Measurements from ENCODE around the gene CCL1.
A peak's percentile ranks its signal among the peaks of the same experiment; 100 is the strongest.

Gene CCL1

GRCh38 chr17:34401165-34401564, 38.1 kb upstream of the CCL1 start (continued):
- TF ChIP-seq, protein P1, sequence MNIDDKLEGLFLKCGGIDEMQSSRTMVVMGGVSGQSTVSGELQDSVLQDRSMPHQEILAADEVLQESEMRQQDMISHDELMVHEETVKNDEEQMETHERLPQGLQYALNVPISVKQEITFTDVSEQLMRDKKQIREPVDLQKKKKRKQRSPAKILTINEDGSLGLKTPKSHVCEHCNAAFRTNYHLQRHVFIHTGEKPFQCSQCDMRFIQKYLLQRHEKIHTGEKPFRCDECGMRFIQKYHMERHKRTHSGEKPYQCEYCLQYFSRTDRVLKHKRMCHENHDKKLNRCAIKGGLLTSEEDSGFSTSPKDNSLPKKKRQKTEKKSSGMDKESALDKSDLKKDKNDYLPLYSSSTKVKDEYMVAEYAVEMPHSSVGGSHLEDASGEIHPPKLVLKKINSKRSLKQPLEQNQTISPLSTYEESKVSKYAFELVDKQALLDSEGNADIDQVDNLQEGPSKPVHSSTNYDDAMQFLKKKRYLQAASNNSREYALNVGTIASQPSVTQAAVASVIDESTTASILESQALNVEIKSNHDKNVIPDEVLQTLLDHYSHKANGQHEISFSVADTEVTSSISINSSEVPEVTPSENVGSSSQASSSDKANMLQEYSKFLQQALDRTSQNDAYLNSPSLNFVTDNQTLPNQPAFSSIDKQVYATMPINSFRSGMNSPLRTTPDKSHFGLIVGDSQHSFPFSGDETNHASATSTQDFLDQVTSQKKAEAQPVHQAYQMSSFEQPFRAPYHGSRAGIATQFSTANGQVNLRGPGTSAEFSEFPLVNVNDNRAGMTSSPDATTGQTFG (tag by site-specific recombination; IDR thresholded peaks at IDR 0.05; ENCODE audit: borderline replicate concordance) = no peak
- no peak for TF ChIP-seq FEZF1 (tag by site-specific recombination; IDR thresholded peaks at IDR 0.05)
- TF ChIP-seq WT1 (tag by site-specific recombination; IDR thresholded peaks at IDR 0.05) = no peak
- TF ChIP-seq, protein P2, sequence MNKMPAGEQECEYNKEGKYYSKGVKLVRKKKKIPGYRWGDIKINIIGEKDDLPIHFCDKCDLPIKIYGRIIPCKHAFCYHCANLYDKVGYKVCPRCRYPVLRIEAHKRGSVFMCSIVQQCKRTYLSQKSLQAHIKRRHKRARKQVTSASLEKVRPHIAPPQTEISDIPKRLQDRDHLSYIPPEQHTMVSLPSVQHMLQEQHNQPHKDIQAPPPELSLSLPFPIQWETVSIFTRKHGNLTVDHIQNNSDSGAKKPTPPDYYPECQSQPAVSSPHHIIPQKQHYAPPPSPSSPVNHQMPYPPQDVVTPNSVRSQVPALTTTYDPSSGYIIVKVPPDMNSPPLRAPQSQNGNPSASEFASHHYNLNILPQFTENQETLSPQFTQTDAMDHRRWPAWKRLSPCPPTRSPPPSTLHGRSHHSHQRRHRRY (tag by site-specific recombination; IDR thresholded peaks at IDR 0.05) = no peak
- 0 out of 2 replicates have a peak, but pooled peaks have one; percentile 18 for TF ChIP-seq OSR2 (tag by site-specific recombination; IDR thresholded peaks at IDR 0.05)
- TF ChIP-seq ZNF600 (tag by site-specific recombination; IDR thresholded peaks at IDR 0.05) = no peak; the same call in 1 of the 2 replicates
- 0 out of 2 replicates have a peak, but pooled peaks have one; percentile 52 for TF ChIP-seq ZNF660 (tag by site-specific recombination; IDR thresholded peaks at IDR 0.05)
- TF ChIP-seq, protein P3, sequence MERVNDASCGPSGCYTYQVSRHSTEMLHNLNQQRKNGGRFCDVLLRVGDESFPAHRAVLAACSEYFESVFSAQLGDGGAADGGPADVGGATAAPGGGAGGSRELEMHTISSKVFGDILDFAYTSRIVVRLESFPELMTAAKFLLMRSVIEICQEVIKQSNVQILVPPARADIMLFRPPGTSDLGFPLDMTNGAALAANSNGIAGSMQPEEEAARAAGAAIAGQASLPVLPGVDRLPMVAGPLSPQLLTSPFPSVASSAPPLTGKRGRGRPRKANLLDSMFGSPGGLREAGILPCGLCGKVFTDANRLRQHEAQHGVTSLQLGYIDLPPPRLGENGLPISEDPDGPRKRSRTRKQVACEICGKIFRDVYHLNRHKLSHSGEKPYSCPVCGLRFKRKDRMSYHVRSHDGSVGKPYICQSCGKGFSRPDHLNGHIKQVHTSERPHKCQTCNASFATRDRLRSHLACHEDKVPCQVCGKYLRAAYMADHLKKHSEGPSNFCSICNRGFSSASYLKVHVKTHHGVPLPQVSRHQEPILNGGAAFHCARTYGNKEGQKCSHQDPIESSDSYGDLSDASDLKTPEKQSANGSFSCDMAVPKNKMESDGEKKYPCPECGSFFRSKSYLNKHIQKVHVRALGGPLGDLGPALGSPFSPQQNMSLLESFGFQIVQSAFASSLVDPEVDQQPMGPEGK (tag by site-specific recombination; IDR thresholded peaks at IDR 0.05) = 0 out of 2 replicates have a peak, but pooled peaks have one; percentile 30
- no peak for TF ChIP-seq ZNF155 (tag by site-specific recombination; IDR thresholded peaks at IDR 0.05)
- TF ChIP-seq PRDM10 (tag by site-specific recombination; IDR thresholded peaks at IDR 0.05) = peak; percentile 59
- peak; percentile 53; the same call in 1 of the 2 replicates for TF ChIP-seq GLIS1 (tag by site-specific recombination; IDR thresholded peaks at IDR 0.05)
- no peak for TF ChIP-seq ZNF621 (tag by site-specific recombination; IDR thresholded peaks at IDR 0.05)
- TF ChIP-seq RBAK (tag by site-specific recombination; IDR thresholded peaks at IDR 0.05) = no peak
- TF ChIP-seq ZIC2 (tag by site-specific recombination; IDR thresholded peaks at IDR 0.05) = peak; percentile 24; the same call in 1 of the 2 replicates

DNA sequence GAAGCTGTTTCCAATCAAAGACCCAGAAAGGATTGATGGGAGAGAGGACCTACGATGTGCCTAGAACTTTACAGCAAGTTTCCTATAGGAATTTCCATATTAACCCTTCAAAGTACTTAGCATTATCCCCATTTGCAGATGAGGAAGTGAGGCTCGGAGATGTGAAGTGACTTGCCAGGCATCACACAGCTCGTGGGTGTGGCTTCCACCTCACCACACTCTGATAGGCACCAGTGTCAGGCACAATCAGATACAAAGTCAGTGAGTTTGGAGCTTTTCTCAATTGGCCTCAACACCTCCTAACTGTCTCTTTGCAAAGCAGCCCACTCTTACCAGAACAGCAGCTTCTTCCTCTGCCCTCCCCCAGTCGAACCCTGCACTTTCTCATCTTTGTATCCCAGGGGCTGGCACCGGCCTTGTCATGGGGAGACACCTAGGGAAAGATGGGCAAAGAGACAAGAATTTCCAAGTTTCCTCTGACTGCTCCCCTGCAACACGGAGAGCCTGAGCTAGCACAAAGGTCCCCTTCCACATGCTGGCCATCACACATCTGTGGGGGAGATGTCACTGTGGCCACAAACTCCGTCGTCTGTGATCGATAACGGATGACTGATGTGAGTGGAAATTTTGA, 37.4 kb upstream of the CCL1 start:
- CTCF ChIA-PET = interaction anchor here (0.6 to 5.4 kb wide), 6 partner anchors 20 to 268 kb away, joined by 3 to 35 read pairs (median 4); partner anchors contain the start of gene CCL1

More for the DNA sequence above, 37.4 kb upstream of the CCL1 start:
- Histone ChIP-seq H3K9me3 (ENCODE audit: control insufficient read depth, insufficient read depth, low read depth, low read length) (no peaks in the 10 kb centered on the region), H3K4me3 (ENCODE audit: low read depth, low read length) (no peak overlapping the region), H3K4me1 (ENCODE audit: control insufficient read depth, insufficient read depth, low read length) (no peaks in the 10 kb centered on the region), H3K27ac (ENCODE audit: extremely low read depth, low read depth, low read length) (no peak overlapping the region), H3K36me3 (ENCODE audit: control insufficient read depth in 2 of 2, insufficient read depth in 1 of 2, low read length in 2 of 2) (no peaks in the 10 kb centered on the region)
- POLR2A ChIA-PET = interaction anchor here (1.1 kb wide), 1 partner anchor 39 kb away, joined by 3 read pairs; no protein-coding TSS in a partner anchor
- TF ChIP-seq, protein P4, sequence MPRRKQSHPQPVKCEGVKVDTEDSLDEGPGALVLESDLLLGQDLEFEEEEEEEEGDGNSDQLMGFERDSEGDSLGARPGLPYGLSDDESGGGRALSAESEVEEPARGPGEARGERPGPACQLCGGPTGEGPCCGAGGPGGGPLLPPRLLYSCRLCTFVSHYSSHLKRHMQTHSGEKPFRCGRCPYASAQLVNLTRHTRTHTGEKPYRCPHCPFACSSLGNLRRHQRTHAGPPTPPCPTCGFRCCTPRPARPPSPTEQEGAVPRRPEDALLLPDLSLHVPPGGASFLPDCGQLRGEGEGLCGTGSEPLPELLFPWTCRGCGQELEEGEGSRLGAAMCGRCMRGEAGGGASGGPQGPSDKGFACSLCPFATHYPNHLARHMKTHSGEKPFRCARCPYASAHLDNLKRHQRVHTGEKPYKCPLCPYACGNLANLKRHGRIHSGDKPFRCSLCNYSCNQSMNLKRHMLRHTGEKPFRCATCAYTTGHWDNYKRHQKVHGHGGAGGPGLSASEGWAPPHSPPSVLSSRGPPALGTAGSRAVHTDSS (tag by site-specific recombination; IDR thresholded peaks at IDR 0.05) = no peak
- no peak for TF ChIP-seq EGR2 (tag by site-specific recombination; IDR thresholded peaks at IDR 0.05; ENCODE audit: low read depth)
- TF ChIP-seq MZF1 (tag by site-specific recombination; IDR thresholded peaks at IDR 0.05; ENCODE audit: borderline replicate concordance) = no peak

Data from HEK293 (cell line).